GM13977 (cell line): ENCODE results near the gene THADA.

Source experiments
- DNase-seq: peaks from one replicate; pipeline ENCODE4 v3.0.0; 2012; ENCODE audit warnings: low spot score
- in situ Hi-C: fragments of 300-500 bp; cut with MboI; formaldehyde crosslinking; loops from one replicate; pipeline ENCODE4 v1.12.0; 2022; ENCODE audit warnings: low sequenced_read_pairs, low pct_unique_long_range_greater_than_20kb, mixed read lengths, inconsistent platforms; ENCODE audit not compliant: unreplicated experiment
- TF ChIP-seq, protein P1 (sequence below): IDR thresholded peaks from 2 replicates; pipeline ENCODE4 v1.5.1; 2012; ENCODE audit warnings: mild to moderate bottlenecking, control low read depth; ENCODE audit not compliant: insufficient read depth; ENCODE audit errors: extremely low read depth, missing control alignments

The THADA gene

DNA sequence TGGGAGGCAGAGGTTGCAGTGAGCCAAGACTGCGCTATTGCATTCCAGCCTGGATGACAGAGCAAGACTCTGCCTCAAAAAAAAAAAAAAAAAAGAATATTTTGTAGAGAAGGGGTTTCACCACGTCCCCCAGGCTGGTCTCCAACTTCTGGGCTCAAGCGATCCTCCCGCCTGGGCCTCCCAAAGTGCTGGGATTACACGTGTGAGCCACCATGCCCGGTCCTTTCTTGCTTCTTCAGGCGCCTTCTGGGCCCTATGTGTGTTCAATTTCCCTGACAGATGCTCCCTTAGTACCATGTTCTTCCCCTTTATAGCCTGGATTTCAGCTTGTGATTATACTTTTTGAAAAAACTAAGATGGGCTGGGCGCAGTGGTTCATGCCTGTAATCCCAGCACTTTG is 379.2 kb downstream of the THADA start:
- TF ChIP-seq, protein P1, sequence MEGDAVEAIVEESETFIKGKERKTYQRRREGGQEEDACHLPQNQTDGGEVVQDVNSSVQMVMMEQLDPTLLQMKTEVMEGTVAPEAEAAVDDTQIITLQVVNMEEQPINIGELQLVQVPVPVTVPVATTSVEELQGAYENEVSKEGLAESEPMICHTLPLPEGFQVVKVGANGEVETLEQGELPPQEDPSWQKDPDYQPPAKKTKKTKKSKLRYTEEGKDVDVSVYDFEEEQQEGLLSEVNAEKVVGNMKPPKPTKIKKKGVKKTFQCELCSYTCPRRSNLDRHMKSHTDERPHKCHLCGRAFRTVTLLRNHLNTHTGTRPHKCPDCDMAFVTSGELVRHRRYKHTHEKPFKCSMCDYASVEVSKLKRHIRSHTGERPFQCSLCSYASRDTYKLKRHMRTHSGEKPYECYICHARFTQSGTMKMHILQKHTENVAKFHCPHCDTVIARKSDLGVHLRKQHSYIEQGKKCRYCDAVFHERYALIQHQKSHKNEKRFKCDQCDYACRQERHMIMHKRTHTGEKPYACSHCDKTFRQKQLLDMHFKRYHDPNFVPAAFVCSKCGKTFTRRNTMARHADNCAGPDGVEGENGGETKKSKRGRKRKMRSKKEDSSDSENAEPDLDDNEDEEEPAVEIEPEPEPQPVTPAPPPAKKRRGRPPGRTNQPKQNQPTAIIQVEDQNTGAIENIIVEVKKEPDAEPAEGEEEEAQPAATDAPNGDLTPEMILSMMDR: no peak
- DNase-seq: no peak
- in situ Hi-C loops: no loop called here

DNA sequence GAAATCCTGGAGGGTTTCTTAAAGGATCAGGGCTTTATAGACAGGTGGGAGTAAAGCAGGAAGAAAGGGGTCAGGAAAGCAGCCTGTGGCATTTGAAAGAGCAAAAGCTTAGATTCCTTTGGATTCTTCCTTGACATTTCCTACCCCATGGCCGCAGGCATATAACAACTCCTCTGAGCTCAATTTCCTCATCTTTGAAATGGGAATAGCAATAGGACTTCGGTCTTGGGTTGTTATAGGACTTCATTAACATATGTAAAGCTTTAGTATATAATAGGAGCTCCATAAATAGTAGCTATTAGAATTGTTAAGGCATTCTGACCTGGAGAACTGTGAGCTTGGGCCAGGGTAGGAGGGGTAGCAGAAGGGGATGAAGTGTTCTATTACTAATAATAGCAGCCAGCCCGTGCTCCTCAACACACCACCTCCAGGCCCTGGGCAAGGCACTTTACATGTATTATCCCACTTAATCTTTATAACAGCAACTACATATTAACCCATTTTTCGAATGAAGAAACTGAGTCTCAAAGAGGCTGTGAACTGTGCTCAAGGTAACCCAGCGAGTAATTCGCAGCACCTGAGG is 380.1 kb downstream of the THADA start:
- no peak for DNase-seq
- in situ Hi-C loops: no loop called here
- TF ChIP-seq, protein P1: no peak

DNA sequence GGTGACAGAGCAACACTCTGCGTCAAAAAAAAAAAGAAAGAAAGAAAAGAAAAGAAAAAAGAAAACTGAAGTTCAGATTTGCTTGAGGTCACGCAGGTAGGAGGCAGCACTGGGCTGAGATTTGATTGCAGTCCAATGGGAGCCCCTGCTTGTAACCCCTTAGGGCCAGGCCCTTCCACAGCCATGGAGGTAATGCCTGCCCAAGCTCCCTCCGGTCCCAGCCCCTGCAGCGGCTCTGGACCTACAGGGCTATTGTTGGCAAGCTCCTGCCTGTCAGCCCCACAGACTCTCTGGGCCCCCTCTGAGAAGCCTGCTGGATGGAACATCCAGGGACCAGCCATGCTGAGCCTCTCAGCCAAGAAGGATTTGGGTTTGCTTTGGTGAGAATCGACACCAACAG is 381.6 kb downstream of the THADA start:
- DNase-seq: no peak
- in situ Hi-C loops: no loop called here
- TF ChIP-seq, protein P1: no peak

DNA sequence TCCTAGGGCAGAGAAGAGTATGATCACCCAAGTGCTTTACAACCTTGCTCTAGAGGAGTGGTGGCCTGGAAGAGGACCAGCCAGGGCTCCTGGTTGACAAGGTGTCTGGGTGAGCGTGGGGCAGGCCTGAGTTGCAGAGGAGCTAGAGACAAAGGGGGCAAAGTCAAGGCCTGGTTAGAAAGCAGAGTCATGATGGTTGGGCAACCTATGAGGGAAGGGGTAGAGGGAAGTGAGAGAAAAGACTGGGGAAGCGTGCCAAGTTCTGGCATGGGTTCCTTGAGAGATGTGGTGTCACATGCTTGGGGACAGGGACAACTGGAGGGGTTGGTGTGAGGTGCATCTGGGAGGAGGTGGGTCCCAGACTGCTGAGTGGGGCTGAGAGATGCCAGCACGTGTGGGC is 382.9 kb downstream of the THADA start:
- in situ Hi-C loops: no loop called here

DNA sequence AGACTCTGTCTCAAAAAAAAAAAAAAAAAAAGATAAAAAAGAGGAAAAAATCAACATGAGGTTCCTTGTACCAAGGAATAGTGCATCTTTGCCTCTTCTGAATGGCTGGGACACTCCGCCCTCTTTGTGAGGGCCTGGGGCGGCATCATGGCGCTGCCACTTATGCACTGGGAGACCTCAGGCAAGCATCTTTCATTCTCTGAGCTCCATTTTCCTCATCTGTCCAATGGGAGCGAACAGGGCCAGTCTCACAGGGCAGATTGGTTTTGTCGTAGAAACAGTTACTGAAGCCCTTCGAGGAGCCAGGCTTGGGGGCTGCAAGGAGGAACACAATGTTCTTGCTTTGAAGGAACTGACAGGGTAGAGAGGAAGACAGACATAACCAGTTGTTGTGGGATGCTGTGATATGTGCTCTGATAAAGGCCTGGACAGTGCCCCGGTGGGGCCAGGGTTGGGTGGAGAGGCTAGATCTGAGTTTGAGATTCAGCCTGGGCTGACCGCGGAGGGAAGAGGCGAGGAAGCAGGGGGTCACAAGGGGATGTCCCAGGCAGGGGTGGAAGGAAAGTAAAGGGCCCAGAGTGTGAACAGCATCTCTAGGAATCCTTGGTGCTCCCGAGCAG is 383.5 kb downstream of the THADA start:
- TF ChIP-seq, protein P1: no peak
- DNase-seq: no peak
- in situ Hi-C loops: no loop called here

More for the DNA sequence above, 382.9 kb downstream of the THADA start:
- DNase-seq: no peak
- TF ChIP-seq, protein P1: no peak

DNA sequence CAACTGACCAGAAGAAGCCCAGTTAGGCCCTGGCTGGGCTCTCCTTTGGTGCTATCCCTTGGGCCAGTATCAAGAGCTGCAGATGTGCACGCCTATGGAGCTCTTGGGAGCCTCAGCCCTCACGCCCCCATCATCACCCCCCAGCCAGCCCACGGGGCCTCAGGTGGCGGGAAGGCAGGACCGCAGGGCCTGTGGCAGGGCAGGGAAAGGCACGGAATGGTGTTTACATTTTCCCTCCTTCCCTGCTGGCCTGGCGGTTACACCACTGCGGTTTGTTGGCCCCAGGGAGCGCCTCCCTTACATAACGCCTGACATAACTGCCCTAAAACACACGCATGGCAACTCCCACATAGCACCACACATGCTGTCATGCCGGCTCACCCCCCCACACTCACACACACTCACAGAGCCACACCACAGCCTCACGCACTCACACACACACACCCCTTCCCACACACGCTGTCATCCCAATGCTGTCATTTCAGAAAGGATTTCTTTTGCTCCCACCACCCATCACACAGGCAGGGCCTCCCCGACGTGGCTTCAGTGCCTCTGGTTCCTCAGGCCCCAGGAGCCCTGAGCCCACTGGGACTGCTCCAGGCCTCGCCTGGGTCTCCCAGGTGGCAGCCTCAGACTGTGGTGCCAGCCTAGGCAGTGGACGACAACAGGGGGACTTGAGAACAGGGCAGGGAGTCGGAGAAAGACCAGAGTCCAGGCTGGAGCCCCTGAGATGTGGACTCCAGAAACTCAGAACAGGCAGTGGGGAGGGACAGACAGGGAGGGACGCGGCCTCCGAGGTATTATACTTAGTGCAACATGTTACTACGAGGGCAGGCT is 385.2 kb downstream of the THADA start:
- TF ChIP-seq, protein P1: no peak
- in situ Hi-C loops: no loop called here
- DNase-seq: no peak
